Tibial nerve (tissue), 4 donors: ENCODE measurements around the gene ABHD12.

Source experiments
- EP300 ChIP-seq, 2 donors: sonication (generic); formaldehyde crosslinking; IDR thresholded peaks; one replicate each; pipeline ENCODE4 v1.6.1; 2017; ENCODE audit warnings: antibody characterized with exemption in 2 of 2, mild to moderate bottlenecking in 1 of 2
- TF ChIP-seq, protein P1 (sequence below), 5 experiments: fragments of 200-600 bp in 3 of 5; fragments of 450-650 bp in 2 of 5; sonication (generic) in 3 of 5; IDR thresholded peaks; one replicate each; pipeline ENCODE4 v1.5.1; 2016 to 2019; ENCODE audit warnings: antibody characterized with exemption in 5 of 5, mild to moderate bottlenecking in 3 of 5, moderate library complexity in 2 of 5

- TF ChIP-seq, protein P1, sequence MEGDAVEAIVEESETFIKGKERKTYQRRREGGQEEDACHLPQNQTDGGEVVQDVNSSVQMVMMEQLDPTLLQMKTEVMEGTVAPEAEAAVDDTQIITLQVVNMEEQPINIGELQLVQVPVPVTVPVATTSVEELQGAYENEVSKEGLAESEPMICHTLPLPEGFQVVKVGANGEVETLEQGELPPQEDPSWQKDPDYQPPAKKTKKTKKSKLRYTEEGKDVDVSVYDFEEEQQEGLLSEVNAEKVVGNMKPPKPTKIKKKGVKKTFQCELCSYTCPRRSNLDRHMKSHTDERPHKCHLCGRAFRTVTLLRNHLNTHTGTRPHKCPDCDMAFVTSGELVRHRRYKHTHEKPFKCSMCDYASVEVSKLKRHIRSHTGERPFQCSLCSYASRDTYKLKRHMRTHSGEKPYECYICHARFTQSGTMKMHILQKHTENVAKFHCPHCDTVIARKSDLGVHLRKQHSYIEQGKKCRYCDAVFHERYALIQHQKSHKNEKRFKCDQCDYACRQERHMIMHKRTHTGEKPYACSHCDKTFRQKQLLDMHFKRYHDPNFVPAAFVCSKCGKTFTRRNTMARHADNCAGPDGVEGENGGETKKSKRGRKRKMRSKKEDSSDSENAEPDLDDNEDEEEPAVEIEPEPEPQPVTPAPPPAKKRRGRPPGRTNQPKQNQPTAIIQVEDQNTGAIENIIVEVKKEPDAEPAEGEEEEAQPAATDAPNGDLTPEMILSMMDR (IDR thresholded peaks at IDR 0.05) = no peak
- TF ChIP-seq EP300 (IDR thresholded peaks at IDR 0.05) = no peak
These were observed 114.7 kb downstream of the ABHD12 start for GRCh38 chr20:25275813-25276532.
